HepG2 (cell line): ENCODE measurements around the gene PRR14. TPM values are rescaled to one million over a fixed set of nuclear protein-coding genes. Genes with fewer than 3 reads are reported as not detected.

ENCODE experiments used
- ATAC-seq: fragments of 200-7000 bp; cut with Tn5 transposase; 3 replicates; pipeline ENCODE4 v1.9.1; 2020; ENCODE audit warnings: mild to moderate bottlenecking, moderate library complexity
- BruUV-seq: library from RNA; stranded (reverse); fragments of 400-500 nt; replicated peaks from 2 replicates; lab custom pipeline; 2021; lab: Mats Ljungman, UMichigan
- CTCF ChIA-PET: fragments of 300-600 bp; formaldehyde crosslinking; extraction: SDS; loops from one replicate; lab custom pipeline; 2021; ENCODE audit warnings: low total read pairs, inconsistent platforms, low intra/inter-chr PET ratio; lab: Yijun Ruan, JAX
- POLR2A ChIA-PET: fragments of 350-600 bp; sonication (Branson Sonifier 250); formaldehyde crosslinking; loops from one replicate; lab custom pipeline; 2020; ENCODE audit warnings: antibody characterized with exemption, inconsistent platforms; lab: Yijun Ruan, JAX
- DNase-seq: peaks from one replicate; pipeline ENCODE4 v3.0.0-alpha.2; 2015; ENCODE audit warnings: low spot score
- FAIRE-seq: peaks from 3 replicates; lab custom pipeline; 2011; peaks lifted over from hg19 to GRCh38; lab: Jason Lieb, UNC
- H2AFZ ChIP-seq: one replicate; pipeline ENCODE4 v1.6.1; 2011; ENCODE audit warnings: low read length, inconsistent platforms
- H3K27ac ChIP-seq: fragments of 300-600 bp; 3 replicates; pipeline ENCODE4 v1.8.0; 2011; ENCODE audit warnings: mixed run types, mild to moderate bottlenecking, mixed read lengths, low read length, inconsistent platforms; ENCODE audit not compliant: insufficient read depth; ENCODE audit errors: extremely low read length
- H3K27me3 ChIP-seq, 2 experiments: fragments of 200-600 bp in 1 of 2; 2 replicates in 1 of 2; 3 replicates in 1 of 2; pipeline versions ENCODE4 v1.6.0 to v1.8.0; 2011; ENCODE audit warnings: low read length in 2 of 2, mild to moderate bottlenecking in 2 of 2, moderate library complexity in 2 of 2, inconsistent platforms in 1 of 2; ENCODE audit not compliant: insufficient read depth in 2 of 2, control insufficient read depth in 1 of 2
- H3K36me3 ChIP-seq, 2 experiments: fragments of 200-600 bp in 1 of 2; replicated peaks in 1 of 2; 2 replicates in 1 of 2; 3 replicates in 1 of 2; pipeline versions ENCODE4 v1.5.1 to v1.8.0; 2011; ENCODE audit warnings: low read length in 2 of 2, inconsistent platforms in 1 of 2; ENCODE audit not compliant: insufficient read depth in 2 of 2, control insufficient read depth in 1 of 2
- H3K4me1 ChIP-seq: 2 replicates; pipeline ENCODE4 v1.5.1; 2012; ENCODE audit warnings: low read length, inconsistent platforms; ENCODE audit not compliant: insufficient read depth
- H3K4me2 ChIP-seq: 2 replicates; pipeline ENCODE4 v1.6.0; 2011; ENCODE audit warnings: low read depth, low read length, inconsistent platforms
- H3K4me3 ChIP-seq, 3 experiments: fragments of 200-600 bp in 1 of 3; sonication (generic), shearing (Covaris generic) in 1 of 3; replicated peaks in 1 of 3; 2 replicates each; pipeline ENCODE4 v1.5.1; 2011 to 2016; ENCODE audit warnings: low read length in 3 of 3, inconsistent platforms in 2 of 3, low read depth in 2 of 3, mild to moderate bottlenecking in 2 of 3, control low read depth in 1 of 3, mixed read lengths in 1 of 3; ENCODE audit not compliant: insufficient read depth in 1 of 3
- H3K79me2 ChIP-seq: one replicate; pipeline ENCODE4 v1.6.1; 2011; ENCODE audit warnings: low read length, inconsistent platforms; ENCODE audit not compliant: insufficient read depth
- H3K9ac ChIP-seq: 2 replicates; pipeline ENCODE4 v1.6.0; 2011; ENCODE audit warnings: mild to moderate bottlenecking, low read depth, low read length, inconsistent platforms; ENCODE audit not compliant: insufficient read depth
- H3K9me3 ChIP-seq: 2 replicates; pipeline ENCODE4 v1.5.1; 2012; ENCODE audit warnings: mild to moderate bottlenecking, low read length
- H4K20me1 ChIP-seq: 2 replicates; pipeline ENCODE4 v1.6.0; 2011; ENCODE audit warnings: inconsistent platforms, mild to moderate bottlenecking, low read length, moderate library complexity; ENCODE audit not compliant: insufficient read depth
- DMAP1 ChIP-seq: IDR thresholded peaks from 2 replicates; pipeline ENCODE4 v1.6.1; 2016
- ELF1 ChIP-seq: sonication (generic); formaldehyde crosslinking; IDR thresholded peaks from 2 replicates; pipeline ENCODE4 v1.4.0; 2020; ENCODE audit warnings: missing genetic modification reagents
- ETV5 ChIP-seq: IDR thresholded peaks from 2 replicates; pipeline ENCODE4 v1.6.1; 2018; ENCODE audit warnings: missing biosample characterization, missing genetic modification reagents, inconsistent platforms, borderline replicate concordance
- FOXJ3 ChIP-seq: sonication (generic); formaldehyde crosslinking; IDR thresholded peaks from 2 replicates; pipeline ENCODE4 v1.4.0; 2020; ENCODE audit warnings: missing genetic modification reagents, mild to moderate bottlenecking, borderline replicate concordance
- ISX ChIP-seq: sonication (generic); formaldehyde crosslinking; conservative IDR thresholded peaks from 2 replicates; pipeline ENCODE4 v1.5.0; 2020; ENCODE audit warnings: missing genetic modification reagents
- MAF1 ChIP-seq: sonication (generic); formaldehyde crosslinking; IDR thresholded peaks from 2 replicates; pipeline ENCODE4 v1.5.0; 2020; ENCODE audit warnings: missing genetic modification reagents, borderline replicate concordance
- NKX3-1 ChIP-seq: sonication (generic); formaldehyde crosslinking; IDR thresholded peaks from 2 replicates; pipeline ENCODE4 v1.5.0; 2020; ENCODE audit warnings: missing genetic modification reagents
- PAF1 ChIP-seq: IDR thresholded peaks from 2 replicates; pipeline ENCODE4 v1.6.1; 2016; ENCODE audit warnings: missing genetic modification reagents, missing compliant biosample characterization
- PHF8 ChIP-seq: sonication (generic); formaldehyde crosslinking; IDR thresholded peaks from 2 replicates; pipeline ENCODE4 v1.5.0; 2020; ENCODE audit warnings: missing genetic modification reagents
- PTBP1 ChIP-seq: fragments of 200-400 bp; formaldehyde crosslinking; IDR thresholded peaks from 2 replicates; pipeline ENCODE4 v1.6.1; 2018; ENCODE audit warnings: low read length, low read depth; ENCODE audit not compliant: poor library complexity, severe bottlenecking
- RARG ChIP-seq: sonication (generic); formaldehyde crosslinking; IDR thresholded peaks from 2 replicates; pipeline ENCODE4 v1.4.0; 2020; ENCODE audit warnings: low read depth, mild to moderate bottlenecking, missing genetic modification reagents
- ZNF235 ChIP-seq: sonication (generic); formaldehyde crosslinking; IDR thresholded peaks from 2 replicates; pipeline ENCODE4 v1.8.1; 2023; ENCODE audit warnings: mild to moderate bottlenecking, missing genetic modification reagents, borderline replicate concordance
- ZNF3 ChIP-seq: IDR thresholded peaks from 2 replicates; pipeline ENCODE4 v1.7.0; 2017; ENCODE audit warnings: inconsistent platforms
- ZSCAN12 ChIP-seq: sonication (generic); formaldehyde crosslinking; IDR thresholded peaks from 2 replicates; pipeline ENCODE4 v1.9.0; 2021; ENCODE audit warnings: mild to moderate bottlenecking, missing genetic modification reagents
- WGBS: methylation state at CpG from one replicate; pipeline ENCODE4 v1.1.6; 2017; ENCODE audit warnings: low lambda C conversion rate; 5-methylcytosine and 5-hydroxymethylcytosine counted together
- in situ Hi-C: cut with HindIII; loops from 2 replicates; pipeline ENCODE4 v1.10.0; 2017; ENCODE audit warnings: low pct_unique_long_range_greater_than_20kb; ENCODE audit not compliant: extremely low pct_ligation_motif_present
- intact Hi-C: fragments of 100-400 bp; cut with micrococcal nuclease; formaldehyde crosslinking; loops from one replicate; pipeline ENCODE4 v1.10.0; 2022; ENCODE audit not compliant: unreplicated experiment
- polyA plus RNA-seq, 8 experiments: library from polyadenylated mRNA; depleted of rRNA in 3 of 8; stranded (reverse) in 7 of 8; unstranded in 1 of 8; fragments of >200 nt; fragmentation: Illumina TruSeq in 4 of 8; extraction: Trizol in 4 of 8; gene quantifications; 2 replicates each; pipeline versions ENCODE4 v1.2.1 to v1.2.3, GENCODE V29; 2011 to 2016; ENCODE audit warnings: low read depth in 4 of 8, missing spikeins in 1 of 8, mixed read lengths in 1 of 8; ENCODE audit not compliant: insufficient read depth in 1 of 8
- total RNA-seq, 5 experiments: library from RNA; depleted of rRNA; stranded (reverse); fragments of >200 nt; fragmentation: Illumina TruSeq; extraction: Trizol; gene quantifications; 2 replicates each; pipeline ENCODE4 v1.2.3, GENCODE V29; 2016; ENCODE audit warnings: low read depth in 1 of 5
- TF ChIP-seq, protein P1 (sequence below): sonication (generic); formaldehyde crosslinking; IDR thresholded peaks from 2 replicates; pipeline ENCODE4 v1.4.0; 2020; ENCODE audit warnings: missing genetic modification reagents
- TF ChIP-seq, protein P2 (sequence below): sonication (generic); formaldehyde crosslinking; conservative IDR thresholded peaks from 2 replicates; pipeline ENCODE4 v1.4.0; 2020; ENCODE audit warnings: missing genetic modification reagents
- TF ChIP-seq, protein P3 (sequence below): sonication (generic); formaldehyde crosslinking; IDR thresholded peaks from 2 replicates; pipeline ENCODE4 v1.4.0; 2020; ENCODE audit warnings: mild to moderate bottlenecking, missing genetic modification reagents
- TF ChIP-seq, protein P4 (sequence below): sonication (generic); formaldehyde crosslinking; IDR thresholded peaks from 2 replicates; pipeline ENCODE4 v1.4.0; 2020; ENCODE audit warnings: missing genetic modification reagents

PRR14 gene
- total and polyA plus RNA-seq, 2 of the 13 experiments (the other 11 are each of a cell fraction or from before 2014, with no cell fraction given): 8.4 to 11.0 TPM

DNA sequence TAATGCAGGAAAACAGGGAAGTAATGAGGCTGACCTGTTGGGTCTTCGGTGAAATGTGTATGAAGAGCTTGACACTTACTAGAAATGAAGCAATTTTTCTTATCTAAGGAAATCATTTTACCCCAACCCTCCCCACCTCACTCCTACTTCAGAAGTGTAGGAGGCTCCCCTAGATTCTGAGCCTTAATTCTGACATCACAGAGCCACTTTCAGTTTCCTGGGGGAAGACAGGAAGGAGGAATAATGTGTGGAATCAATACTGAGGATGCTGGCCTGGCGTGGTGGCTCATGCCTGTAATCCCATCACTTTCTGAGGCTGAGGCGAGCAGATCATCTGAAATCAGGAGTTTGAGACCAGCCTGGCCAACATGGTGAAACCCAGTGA lies 27.8 kb downstream of the PRR14 start:
- in situ Hi-C loops: no loop called here
- no peak for FAIRE-seq
- DNase-seq: no peak
- Histone ChIP-seq H3K4me2 (peak overlapping the region; percentile 61), H3K4me1 (peaks cover 18% of the 10 kb centered on the region), H3K27me3 (no peaks in the 10 kb centered on the region), H3K36me3 (no peaks in the 10 kb centered on the region), H3K9me3 (no peaks in the 10 kb centered on the region), H3K9ac (no peak overlapping the region), H2AFZ (no peak overlapping the region), H3K27ac (no peak overlapping the region), H4K20me1 (no peaks in the 10 kb centered on the region), H3K4me3 (no peak overlapping the region), H3K79me2 (no peaks in the 10 kb centered on the region)
- ChIA-PET CTCF (no interaction called here), POLR2A (interaction anchor here (0.9 to 1.2 kb wide), 3 partner anchors 9 to 69 kb away, joined by 3 to 6 read pairs (median 4); partner anchors contain the start of genes FBRS and PHKG2)
- ATAC-seq: no peak
- 77% methylated on average over 3 of the region's 3 CpGs for WGBS
- intact Hi-C loops: no loop called here
- no TSS peak for BruUV-seq
- TF ChIP-seq FOXJ3 (CRISPR knock-in tag) (no peak), ETV5 (CRISPR knock-in tag) (no peak), PTBP1 (no peak), PHF8 (CRISPR knock-in tag) (no peak), ELF1 (no peak), ZNF3 (CRISPR knock-in tag) (no peak), ZNF235 (CRISPR knock-in tag) (no peak), ZSCAN12 (CRISPR knock-in tag) (no peak), DMAP1 (CRISPR knock-in tag) (no peak), NKX3-1 (no peak), PAF1 (CRISPR knock-in tag) (no peak), MAF1 (CRISPR knock-in tag) (no peak), ISX (CRISPR knock-in tag) (no peak), RARG (CRISPR knock-in tag) (no peak)
- TF ChIP-seq, protein P1, sequence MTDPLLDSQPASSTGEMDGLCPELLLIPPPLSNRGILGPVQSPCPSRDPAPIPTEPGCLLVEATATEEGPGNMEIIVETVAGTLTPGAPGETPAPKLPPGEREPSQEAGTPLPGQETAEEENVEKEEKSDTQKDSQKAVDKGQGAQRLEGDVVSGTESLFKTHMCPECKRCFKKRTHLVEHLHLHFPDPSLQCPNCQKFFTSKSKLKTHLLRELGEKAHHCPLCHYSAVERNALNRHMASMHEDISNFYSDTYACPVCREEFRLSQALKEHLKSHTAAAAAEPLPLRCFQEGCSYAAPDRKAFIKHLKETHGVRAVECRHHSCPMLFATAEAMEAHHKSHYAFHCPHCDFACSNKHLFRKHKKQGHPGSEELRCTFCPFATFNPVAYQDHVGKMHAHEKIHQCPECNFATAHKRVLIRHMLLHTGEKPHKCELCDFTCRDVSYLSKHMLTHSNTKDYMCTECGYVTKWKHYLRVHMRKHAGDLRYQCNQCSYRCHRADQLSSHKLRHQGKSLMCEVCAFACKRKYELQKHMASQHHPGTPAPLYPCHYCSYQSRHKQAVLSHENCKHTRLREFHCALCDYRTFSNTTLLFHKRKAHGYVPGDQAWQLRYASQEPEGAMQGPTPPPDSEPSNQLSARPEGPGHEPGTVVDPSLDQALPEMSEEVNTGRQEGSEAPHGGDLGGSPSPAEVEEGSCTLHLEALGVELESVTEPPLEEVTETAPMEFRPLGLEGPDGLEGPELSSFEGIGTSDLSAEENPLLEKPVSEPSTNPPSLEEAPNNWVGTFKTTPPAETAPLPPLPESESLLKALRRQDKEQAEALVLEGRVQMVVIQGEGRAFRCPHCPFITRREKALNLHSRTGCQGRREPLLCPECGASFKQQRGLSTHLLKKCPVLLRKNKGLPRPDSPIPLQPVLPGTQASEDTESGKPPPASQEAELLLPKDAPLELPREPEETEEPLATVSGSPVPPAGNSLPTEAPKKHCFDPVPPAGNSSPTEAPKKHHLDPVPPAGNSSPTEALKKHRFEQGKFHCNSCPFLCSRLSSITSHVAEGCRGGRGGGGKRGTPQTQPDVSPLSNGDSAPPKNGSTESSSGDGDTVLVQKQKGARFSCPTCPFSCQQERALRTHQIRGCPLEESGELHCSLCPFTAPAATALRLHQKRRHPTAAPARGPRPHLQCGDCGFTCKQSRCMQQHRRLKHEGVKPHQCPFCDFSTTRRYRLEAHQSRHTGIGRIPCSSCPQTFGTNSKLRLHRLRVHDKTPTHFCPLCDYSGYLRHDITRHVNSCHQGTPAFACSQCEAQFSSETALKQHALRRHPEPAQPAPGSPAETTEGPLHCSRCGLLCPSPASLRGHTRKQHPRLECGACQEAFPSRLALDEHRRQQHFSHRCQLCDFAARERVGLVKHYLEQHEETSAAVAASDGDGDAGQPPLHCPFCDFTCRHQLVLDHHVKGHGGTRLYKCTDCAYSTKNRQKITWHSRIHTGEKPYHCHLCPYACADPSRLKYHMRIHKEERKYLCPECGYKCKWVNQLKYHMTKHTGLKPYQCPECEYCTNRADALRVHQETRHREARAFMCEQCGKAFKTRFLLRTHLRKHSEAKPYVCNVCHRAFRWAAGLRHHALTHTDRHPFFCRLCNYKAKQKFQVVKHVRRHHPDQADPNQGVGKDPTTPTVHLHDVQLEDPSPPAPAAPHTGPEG (CRISPR knock-in tag): no peak
- TF ChIP-seq, protein P2, sequence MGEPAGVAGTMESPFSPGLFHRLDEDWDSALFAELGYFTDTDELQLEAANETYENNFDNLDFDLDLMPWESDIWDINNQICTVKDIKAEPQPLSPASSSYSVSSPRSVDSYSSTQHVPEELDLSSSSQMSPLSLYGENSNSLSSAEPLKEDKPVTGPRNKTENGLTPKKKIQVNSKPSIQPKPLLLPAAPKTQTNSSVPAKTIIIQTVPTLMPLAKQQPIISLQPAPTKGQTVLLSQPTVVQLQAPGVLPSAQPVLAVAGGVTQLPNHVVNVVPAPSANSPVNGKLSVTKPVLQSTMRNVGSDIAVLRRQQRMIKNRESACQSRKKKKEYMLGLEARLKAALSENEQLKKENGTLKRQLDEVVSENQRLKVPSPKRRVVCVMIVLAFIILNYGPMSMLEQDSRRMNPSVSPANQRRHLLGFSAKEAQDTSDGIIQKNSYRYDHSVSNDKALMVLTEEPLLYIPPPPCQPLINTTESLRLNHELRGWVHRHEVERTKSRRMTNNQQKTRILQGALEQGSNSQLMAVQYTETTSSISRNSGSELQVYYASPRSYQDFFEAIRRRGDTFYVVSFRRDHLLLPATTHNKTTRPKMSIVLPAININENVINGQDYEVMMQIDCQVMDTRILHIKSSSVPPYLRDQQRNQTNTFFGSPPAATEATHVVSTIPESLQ (CRISPR knock-in tag): no peak
- TF ChIP-seq, protein P3, sequence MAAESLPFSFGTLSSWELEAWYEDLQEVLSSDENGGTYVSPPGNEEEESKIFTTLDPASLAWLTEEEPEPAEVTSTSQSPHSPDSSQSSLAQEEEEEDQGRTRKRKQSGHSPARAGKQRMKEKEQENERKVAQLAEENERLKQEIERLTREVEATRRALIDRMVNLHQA (CRISPR knock-in tag): no peak
- TF ChIP-seq, protein P4, sequence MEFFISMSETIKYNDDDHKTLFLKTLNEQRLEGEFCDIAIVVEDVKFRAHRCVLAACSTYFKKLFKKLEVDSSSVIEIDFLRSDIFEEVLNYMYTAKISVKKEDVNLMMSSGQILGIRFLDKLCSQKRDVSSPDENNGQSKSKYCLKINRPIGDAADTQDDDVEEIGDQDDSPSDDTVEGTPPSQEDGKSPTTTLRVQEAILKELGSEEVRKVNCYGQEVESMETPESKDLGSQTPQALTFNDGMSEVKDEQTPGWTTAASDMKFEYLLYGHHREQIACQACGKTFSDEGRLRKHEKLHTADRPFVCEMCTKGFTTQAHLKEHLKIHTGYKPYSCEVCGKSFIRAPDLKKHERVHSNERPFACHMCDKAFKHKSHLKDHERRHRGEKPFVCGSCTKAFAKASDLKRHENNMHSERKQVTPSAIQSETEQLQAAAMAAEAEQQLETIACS (CRISPR knock-in tag): no peak
